Activated naive CD4-positive, alpha-beta T cell treated with anti-CD3 and anti-CD28 coated beads for 36 hours (primary cell): ENCODE results near the gene ANKRD30A. TPM values are rescaled to one million over a fixed set of nuclear protein-coding genes. Genes with fewer than 3 reads are reported as not detected.

Source experiments
- CTCF ChIA-PET: fragments of 350-600 bp; sonication (Branson Sonifier 250); formaldehyde crosslinking; loops from one replicate; lab custom pipeline; 2021; ENCODE audit warnings: antibody characterized with exemption; lab: Charles Lee
- DNase-seq: peaks from one replicate; pipeline ENCODE4 v3.0.0-alpha.2; 2020
- H3K27ac Mint-ChIP-seq: one replicate; pipeline ENCODE4 v1.8.0; 2021; ENCODE audit warnings: mild to moderate bottlenecking, mixed read lengths
- H3K27me3 Mint-ChIP-seq: one replicate; pipeline ENCODE4 v1.8.0; 2021; ENCODE audit warnings: low read depth, mixed read lengths
- H3K36me3 Mint-ChIP-seq: one replicate; pipeline ENCODE4 v1.8.0; 2021; ENCODE audit warnings: low read depth, mixed read lengths
- H3K4me1 Mint-ChIP-seq: one replicate; pipeline ENCODE4 v1.8.0; 2021; ENCODE audit warnings: low read depth, mixed read lengths
- H3K4me3 Mint-ChIP-seq: one replicate; pipeline ENCODE4 v1.8.0; 2021; ENCODE audit warnings: mild to moderate bottlenecking, moderate library complexity, mixed read lengths
- H3K9me3 Mint-ChIP-seq: one replicate; pipeline ENCODE4 v1.8.0; 2021; ENCODE audit warnings: mixed read lengths
- intact Hi-C: fragments of 100-400 bp; cut with micrococcal nuclease; formaldehyde crosslinking; loops from one replicate; pipeline ENCODE4 v1.15.1; 2023
- total RNA-seq, 2 experiments: library from RNA; stranded (reverse); gene quantifications; one replicate each; pipeline ENCODE4 v1.2.3, GENCODE V29; 2021

Gene ANKRD30A
- total RNA-seq, 2 experiments from 2014 or later: not detected

DNA sequence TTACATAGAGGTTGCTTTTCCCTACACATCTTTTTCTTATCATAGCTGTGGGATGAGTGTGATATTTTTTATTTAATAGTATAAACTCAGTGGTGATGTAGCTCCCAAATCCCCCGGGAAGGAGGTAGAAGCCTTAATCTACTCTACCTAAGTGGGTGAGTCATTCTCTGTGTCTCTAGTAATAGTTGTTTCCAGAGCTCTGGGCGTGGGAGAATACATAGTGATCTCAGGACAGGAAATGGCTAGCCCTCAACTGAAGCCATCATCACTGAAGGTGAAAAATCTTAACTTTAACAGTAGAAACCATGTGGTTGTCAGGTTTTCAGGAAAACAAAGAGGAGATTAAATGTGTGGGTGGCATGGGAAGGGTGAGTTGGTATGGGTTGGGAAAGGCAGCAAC is 278.4 kb downstream of the ANKRD30A start:
- intact Hi-C loops: no loop called here
- Mint-ChIP-seq H3K9me3 (peaks cover 8% of the 10 kb centered on the region), H3K36me3 (peaks cover 2% of the 10 kb centered on the region), H3K4me3 (no peak overlapping the region), H3K27ac (no peak overlapping the region), H3K27me3 (no peaks in the 10 kb centered on the region), H3K4me1 (no peaks in the 10 kb centered on the region)
- no peak for DNase-seq
- CTCF ChIA-PET: no interaction called here
